Gastroesophageal sphincter (tissue), 4 donors: ENCODE results near the gene IFNA6. TPM values are rescaled to one million over a fixed set of nuclear protein-coding genes. Genes with fewer than 3 reads are reported as not detected.

Experiments
- ATAC-seq: fragments of 150-250 bp; one replicate; pipeline ENCODE4 v1.9.1; 2016; ENCODE audit warnings: mild to moderate bottlenecking, moderate library complexity
- H3K27ac ChIP-seq, 4 donors: fragments of 200-600 bp; sonication (generic) in 3 of 4; 1 replicate in 3 of 4; 2 replicates in 1 of 4; pipeline ENCODE4 v1.5.1; 2016 to 2019
- H3K27me3 ChIP-seq: fragments of 200-600 bp; sonication (generic); one replicate; pipeline ENCODE4 v1.5.1; 2019
- H3K36me3 ChIP-seq, 2 donors: fragments of 200-600 bp; sonication (generic); one replicate each; pipeline ENCODE4 v1.5.1; 2019; ENCODE audit warnings: control low read depth in 1 of 2
- H3K4me1 ChIP-seq, 3 donors: fragments of 200-600 bp; sonication (generic); 1 replicate in 2 of 3; 2 replicates in 1 of 3; pipeline ENCODE4 v1.5.1; 2016 to 2019; ENCODE audit warnings: control low read depth in 2 of 3
- H3K4me3 ChIP-seq, 2 donors: fragments of 200-600 bp; sonication (generic); one replicate each; pipeline ENCODE4 v1.5.1; 2019; ENCODE audit warnings: mild to moderate bottlenecking in 1 of 2, moderate library complexity in 1 of 2
- H3K9me3 ChIP-seq, 3 donors: fragments of 200-600 bp; sonication (generic); one replicate each; pipeline ENCODE4 v1.5.1; 2017 to 2019; ENCODE audit warnings: control low read depth in 2 of 3
- CTCF ChIP-seq, 4 experiments: fragments of 200-600 bp in 2 of 4; fragments of 450-650 bp in 2 of 4; sonication (generic) in 1 of 4; IDR thresholded peaks; one replicate each; pipeline ENCODE4 v1.5.1; 2017 to 2019; ENCODE audit warnings: antibody characterized with exemption in 4 of 4, mild to moderate bottlenecking in 2 of 4, moderate library complexity in 2 of 4
- EP300 ChIP-seq: sonication (generic); formaldehyde crosslinking; IDR thresholded peaks from one replicate; pipeline ENCODE4 v1.6.1; 2017; ENCODE audit warnings: antibody characterized with exemption, mild to moderate bottlenecking
- POLR2A ChIP-seq, 2 donors: fragments of 450-650 bp; IDR thresholded peaks; one replicate each; pipeline ENCODE4 v1.6.1; 2017; ENCODE audit warnings: antibody characterized with exemption in 2 of 2, mild to moderate bottlenecking in 2 of 2, moderate library complexity in 1 of 2
- POLR2AphosphoS5 ChIP-seq: sonication (generic); formaldehyde crosslinking; IDR thresholded peaks from one replicate; pipeline ENCODE4 v1.6.1; 2017; ENCODE audit warnings: antibody characterized with exemption
- WGBS, 2 donors: methylation state at CpG; one replicate each; pipeline ENCODE4 v1.1.5; 2018; ENCODE audit warnings: low coverage in 1 of 2; 5-methylcytosine and 5-hydroxymethylcytosine counted together
- total RNA-seq, 4 donors: library from RNA; depleted of rRNA; stranded (reverse); fragments of >200 nt; gene quantifications; one replicate each; pipeline ENCODE4 v1.1.0, GENCODE V29; 2016

Gene IFNA6
- total RNA-seq, 4 donors from 2014 or later, result not detected

- H3K36me3 ChIP-seq, result no peaks in the 10 kb centered on the region
- WGBS, 2 donors, result 50 to 66% methylated on average over 1 to 5 of the region's 8 CpGs
- H3K27me3 ChIP-seq, result peaks cover 5% of the 10 kb centered on the region
- no peaks in the 10 kb centered on the region for H3K9me3 ChIP-seq
- no peak for TF ChIP-seq EP300
- no peak for TF ChIP-seq POLR2AphosphoS5
- no peak for TF ChIP-seq CTCF (IDR thresholded peaks at IDR 0.05)
- TF ChIP-seq POLR2A (IDR thresholded peaks at IDR 0.05), result no peak
- no peak overlapping the region for H3K4me3 ChIP-seq
- no peaks in the 10 kb centered on the region for H3K4me1 ChIP-seq
- no peak overlapping the region for H3K27ac ChIP-seq
- ATAC-seq, result no peak
Observed at GRCh38 chr9:21362287-21362686, 11.6 kb upstream of the IFNA6 start.

- no peak overlapping the region for H3K27ac ChIP-seq
- TF ChIP-seq POLR2A (IDR thresholded peaks at IDR 0.05) (no peak), CTCF (IDR thresholded peaks at IDR 0.05) (no peak), POLR2AphosphoS5 (no peak), EP300 (no peak)
- no peak overlapping the region for H3K4me3 ChIP-seq
- no peaks in the 10 kb centered on the region for H3K36me3 ChIP-seq
- no peaks in the 10 kb centered on the region for H3K27me3 ChIP-seq
- ATAC-seq, result no peak
- 50 to 51% methylated on average over 7 of the region's 7 CpGs for WGBS, 2 donors
- no peaks in the 10 kb centered on the region for H3K4me1 ChIP-seq
- no peaks in the 10 kb centered on the region for H3K9me3 ChIP-seq
Observed at GRCh38 chr9:21357479-21358460, 7.1 kb upstream of the IFNA6 start.

- Histone ChIP-seq H3K27ac (no peak overlapping the region), H3K4me1 (no peaks in the 10 kb centered on the region), H3K36me3 (no peaks in the 10 kb centered on the region), H3K9me3 (no peaks in the 10 kb centered on the region), H3K27me3 (no peaks in the 10 kb centered on the region), H3K4me3 (no peak overlapping the region)
- WGBS, 2 donors, result 77 to 80% methylated on average over 3 of the region's 3 CpGs
- no peak for ATAC-seq
- no peak for TF ChIP-seq POLR2A (IDR thresholded peaks at IDR 0.05)
- TF ChIP-seq CTCF (IDR thresholded peaks at IDR 0.05), result no peak
- TF ChIP-seq EP300, result no peak
- no peak for TF ChIP-seq POLR2AphosphoS5
Observed at GRCh38 chr9:21348430-21348970, 2.2 kb downstream of the IFNA6 start.

- Histone ChIP-seq H3K27ac (no peak overlapping the region), H3K9me3 (no peaks in the 10 kb centered on the region), H3K4me3 (no peak overlapping the region), H3K36me3 (no peaks in the 10 kb centered on the region), H3K27me3 (no peaks in the 10 kb centered on the region), H3K4me1 (peaks cover 0 to 3% (median 0%) of the 10 kb centered on the region in 3 donors)
- WGBS, 2 donors, result 84 to 94% methylated on average over 4 of the region's 4 CpGs
- no peak for ATAC-seq
- TF ChIP-seq POLR2A (IDR thresholded peaks at IDR 0.05), result no peak
- TF ChIP-seq EP300, result no peak
- no peak for TF ChIP-seq POLR2AphosphoS5
- TF ChIP-seq CTCF (IDR thresholded peaks at IDR 0.05), result no peak
Observed at GRCh38 chr9:21340735-21341134, 10.0 kb downstream of the IFNA6 start.

GRCh38 chr9:21336457-21336856 lies 14.2 kb downstream of the IFNA6 start:
- Histone ChIP-seq H3K36me3 (no peaks in the 10 kb centered on the region), H3K27ac (no peak overlapping the region), H3K4me1 (peaks cover 18 to 34% (median 26%) of the 10 kb centered on the region in 3 donors), H3K9me3 (no peaks in the 10 kb centered on the region), H3K27me3 (no peaks in the 10 kb centered on the region), H3K4me3 (no peak overlapping the region)
- TF ChIP-seq POLR2A (IDR thresholded peaks at IDR 0.05) (no peak), EP300 (no peak), POLR2AphosphoS5 (no peak), CTCF (IDR thresholded peaks at IDR 0.05) (no peak)
- ATAC-seq, result no peak
